ENCODE results near the gene MFSD2B. TPM values are rescaled to one million over a fixed set of nuclear protein-coding genes. Genes with fewer than 3 reads are reported as not detected.

Gene MFSD2B
- total and polyA plus RNA-seq, 7 donors, result 0.03 to 0.28 (median 0.12) TPM; not detected in 2

GRCh38 chr2:24016853-24017703 lies 7.2 kb downstream of the MFSD2B start:
- no peaks in the 10 kb centered on the region for H3K4me1 ChIP-seq
- H3K4me3 ChIP-seq, result no peak overlapping the region
- no peak for ATAC-seq
- TF ChIP-seq CTCF (IDR thresholded peaks at IDR 0.05), result no peak
- 87 to 90% (median 89%) methylated on average over 34 to 35 of the region's 35 CpGs for WGBS, 3 donors
- H3K36me3 ChIP-seq (ENCODE audit: insufficient read depth in 1 of 2, low read depth in 1 of 2), result no peaks in the 10 kb centered on the region
- no peak overlapping the region for H3K27ac ChIP-seq
- DNase-seq, result no peak
- intact Hi-C loops (cut with DNase I), result no loop called here
- no peaks in the 10 kb centered on the region for H3K9me3 ChIP-seq
- H3K27me3 ChIP-seq (ENCODE audit: insufficient read depth in 3 of 3, low read length in 2 of 3), result no peaks in the 10 kb centered on the region

GRCh38 chr2:24017711-24018110 lies 7.8 kb downstream of the MFSD2B start:
- TF ChIP-seq CTCF (IDR thresholded peaks at IDR 0.05), result no peak
- WGBS, 3 donors, result 76 to 85% (median 80%) methylated on average over 8 of the region's 8 CpGs
- no peaks in the 10 kb centered on the region for H3K27me3 ChIP-seq (ENCODE audit: insufficient read depth in 3 of 3, low read length in 2 of 3)

GRCh38 chr2:24018241-24018640 lies 8.4 kb downstream of the MFSD2B start:
- no peaks in the 10 kb centered on the region for H3K27me3 ChIP-seq (ENCODE audit: insufficient read depth in 3 of 3, low read length in 2 of 3)
- H3K4me3 ChIP-seq, result no peak overlapping the region
- no peak for TF ChIP-seq CTCF (IDR thresholded peaks at IDR 0.05)
- no peak overlapping the region for H3K27ac ChIP-seq
- WGBS, 3 donors, result 76 to 85% (median 80%) methylated on average over 9 of the region's 9 CpGs
- H3K9me3 ChIP-seq, result no peaks in the 10 kb centered on the region
- no peak for ATAC-seq
- no peaks in the 10 kb centered on the region for H3K4me1 ChIP-seq
- intact Hi-C loops (cut with DNase I), result no loop called here
- no peak for DNase-seq
- H3K36me3 ChIP-seq (ENCODE audit: insufficient read depth in 1 of 2, low read depth in 1 of 2), result peaks cover 0 to 8% of the 10 kb centered on the region in 2 donors

More at GRCh38 chr2:24017711-24018110, 7.8 kb downstream of the MFSD2B start:
- no peaks in the 10 kb centered on the region for H3K9me3 ChIP-seq
- intact Hi-C loops (cut with DNase I), result no loop called here
- H3K4me3 ChIP-seq, result no peak overlapping the region
- H3K4me1 ChIP-seq, result no peaks in the 10 kb centered on the region
- DNase-seq, result no peak
- peaks cover 0 to 3% of the 10 kb centered on the region in 2 donors for H3K36me3 ChIP-seq (ENCODE audit: insufficient read depth in 1 of 2, low read depth in 1 of 2)
- no peak overlapping the region for H3K27ac ChIP-seq
- ATAC-seq, result no peak

- no peak for ATAC-seq
- DNase-seq, result no peak
- Histone ChIP-seq H3K27me3 (ENCODE audit: insufficient read depth in 3 of 3, low read length in 2 of 3) (no peaks in the 10 kb centered on the region), H3K9me3 (no peaks in the 10 kb centered on the region), H3K36me3 (ENCODE audit: insufficient read depth in 1 of 2, low read depth in 1 of 2) (peaks cover 0 to 18% of the 10 kb centered on the region in 2 donors), H3K27ac (no peak overlapping the region), H3K4me3 (no peak overlapping the region), H3K4me1 (no peaks in the 10 kb centered on the region)
- no peak for TF ChIP-seq CTCF (IDR thresholded peaks at IDR 0.05)
- 86 to 95% (median 88%) methylated on average over 5 of the region's 5 CpGs for WGBS, 3 donors
- intact Hi-C loops (cut with DNase I), result no loop called here
Observed at GRCh38 chr2:24019729-24020128, 9.8 kb downstream of the MFSD2B start.
